ENCODE results near the gene VGLL4.

Gene VGLL4

GRCh38 chr3:11642431-11643191 lies 1.1 kb downstream of the VGLL4 start:
- TF ChIP-seq POLR2A (IDR thresholded peaks at IDR 0.05; ENCODE audit: low read depth, low read length) = peak; percentile 55

GRCh38 chr3:11641683-11642430 lies 1.9 kb downstream of the VGLL4 start:
- DNase-seq (ENCODE audit: insufficient read length, low spot score) (no peak), FAIRE-seq (no peak)
- TF ChIP-seq POLR2A (IDR thresholded peaks at IDR 0.05; ENCODE audit: low read depth, low read length) = no peak

More at GRCh38 chr3:11642431-11643191, 1.1 kb downstream of the VGLL4 start:
- FAIRE-seq (no peak), DNase-seq (ENCODE audit: insufficient read length, low spot score) (peak; percentile 57)

DNA sequence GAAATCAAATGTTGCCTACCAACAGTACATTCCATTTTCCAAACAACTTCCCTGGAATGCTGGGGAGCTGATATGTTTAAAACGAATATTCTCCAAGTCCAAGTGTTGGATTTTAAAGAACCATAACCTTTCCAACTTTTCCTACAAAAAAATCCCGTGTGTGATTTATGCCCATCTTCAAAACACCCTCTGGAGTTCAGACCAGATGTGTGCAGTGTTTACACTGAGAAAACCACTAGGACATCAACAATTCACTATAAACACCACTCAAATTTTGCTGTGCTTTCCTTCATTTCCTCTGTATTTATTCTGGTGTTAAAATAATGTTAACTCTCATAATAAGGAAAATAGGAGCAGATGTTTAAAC lies 2.4 kb downstream of the VGLL4 start:
- FAIRE-seq = no peak
- TF ChIP-seq POLR2A (IDR thresholded peaks at IDR 0.05; ENCODE audit: low read depth, low read length) = no peak
- DNase-seq (ENCODE audit: insufficient read length, low spot score) = no peak

DNA sequence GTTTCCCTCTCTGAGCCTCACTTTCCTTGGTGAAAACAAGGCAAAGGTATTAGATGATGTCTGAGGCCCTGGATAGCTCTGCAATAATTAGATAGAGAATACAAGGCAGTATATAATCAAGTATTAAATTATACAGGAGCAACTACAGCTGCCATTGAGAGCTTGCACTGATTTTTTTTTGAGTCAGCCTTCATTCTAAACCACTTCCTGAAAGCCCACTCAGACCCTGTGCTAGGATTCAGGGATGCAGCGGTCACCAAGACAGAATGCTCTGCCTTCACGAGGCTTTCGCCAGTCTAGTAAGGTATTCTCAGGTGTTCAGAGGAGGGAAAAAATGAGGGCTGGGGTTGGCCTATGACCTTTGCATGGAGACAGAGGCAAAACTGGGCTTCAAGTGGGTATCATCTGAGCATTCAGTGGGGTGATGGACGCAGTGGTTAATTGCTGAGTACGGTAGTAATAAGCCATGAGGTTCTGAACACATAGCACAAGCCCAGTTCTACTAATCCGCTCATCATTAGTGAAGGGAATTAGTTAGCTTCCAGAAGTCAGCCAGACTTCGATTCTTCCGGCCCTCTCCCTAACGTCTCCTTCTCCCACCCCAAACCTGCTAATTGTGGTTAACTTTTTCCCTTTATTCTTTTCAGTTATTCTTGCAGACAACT lies 3.6 kb downstream of the VGLL4 start:
- no peak for TF ChIP-seq POLR2A (IDR thresholded peaks at IDR 0.05; ENCODE audit: low read depth, low read length)
- DNase-seq (ENCODE audit: insufficient read length, low spot score) (no peak), FAIRE-seq (no peak)

DNA sequence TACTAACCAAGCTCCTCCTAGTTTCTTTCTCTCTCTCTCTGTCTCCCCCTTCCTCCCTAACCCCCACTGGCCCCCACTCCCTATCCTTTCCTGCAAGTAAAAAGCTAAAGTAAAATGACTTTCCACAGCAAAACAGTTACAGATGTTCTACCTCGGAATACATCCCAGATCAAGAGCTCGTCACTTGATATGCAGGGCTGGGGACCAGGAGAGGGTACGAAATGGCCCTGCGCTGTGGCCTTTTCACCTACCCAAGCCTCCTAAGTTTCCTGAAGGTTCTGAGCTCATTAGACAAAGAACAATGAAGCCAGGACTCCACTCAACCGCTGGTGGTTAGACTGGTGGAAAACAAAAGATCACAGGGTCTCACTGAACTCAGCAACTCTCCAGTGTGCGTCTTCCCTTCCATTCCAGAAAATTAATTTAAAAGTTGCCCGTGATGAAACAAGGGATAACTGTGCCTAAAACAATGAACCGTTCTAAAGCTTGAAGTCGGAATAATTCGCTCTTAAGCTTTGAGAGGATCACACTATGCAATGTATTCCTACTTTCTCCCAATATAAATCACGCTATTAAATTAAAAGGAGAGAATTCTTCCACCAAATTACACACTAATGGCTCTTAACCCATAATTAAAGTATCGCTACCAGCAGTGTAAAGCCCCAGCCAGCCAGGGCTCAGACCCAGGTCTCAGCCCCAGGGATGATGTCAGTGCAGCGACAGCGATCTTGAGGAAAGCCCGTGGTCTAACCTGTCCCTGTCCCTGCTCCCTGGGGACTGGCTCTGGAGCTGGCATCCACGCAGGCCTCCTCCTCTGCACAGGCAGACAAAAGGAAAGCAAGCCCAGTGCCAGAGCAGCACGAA lies 5.0 kb downstream of the VGLL4 start:
- FAIRE-seq (no peak), DNase-seq (ENCODE audit: insufficient read length, low spot score) (no peak)
- TF ChIP-seq POLR2A (IDR thresholded peaks at IDR 0.05; ENCODE audit: low read depth, low read length) = no peak

DNA sequence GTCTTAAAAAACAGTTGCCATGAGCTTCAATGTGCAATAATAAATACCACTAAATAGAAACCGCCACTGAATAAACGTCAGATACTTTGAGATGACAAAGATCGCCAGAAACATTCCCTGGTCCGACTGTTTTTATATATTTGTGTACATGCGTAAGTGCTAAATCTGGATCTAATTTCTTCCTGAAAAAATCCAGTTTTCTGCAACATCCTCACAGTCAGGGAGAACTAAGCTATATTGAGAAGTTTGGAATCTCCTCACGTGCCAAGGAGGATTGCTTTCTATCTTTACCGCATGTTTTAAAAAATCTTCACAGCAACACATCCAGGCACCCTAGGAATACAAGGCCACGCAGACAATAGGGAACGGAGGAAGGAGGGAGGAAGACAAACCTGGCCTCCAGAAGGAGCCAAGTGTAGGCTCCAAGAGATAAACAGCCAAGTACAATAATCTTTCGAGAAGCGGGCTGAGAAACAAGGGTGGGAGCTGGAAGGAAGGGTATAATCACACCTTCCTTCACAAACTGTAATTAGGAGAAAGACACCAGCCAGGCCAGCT lies 5.7 kb downstream of the VGLL4 start:
- no peak for DNase-seq (ENCODE audit: insufficient read length, low spot score)
- no peak for TF ChIP-seq POLR2A (IDR thresholded peaks at IDR 0.05; ENCODE audit: low read depth, low read length)
- FAIRE-seq = no peak

GRCh38 chr3:11636394-11636770 lies 7.3 kb downstream of the VGLL4 start:
- TF ChIP-seq POLR2A (IDR thresholded peaks at IDR 0.05; ENCODE audit: low read depth, low read length) = no peak
- no peak for FAIRE-seq

GRCh38 chr3:11635680-11636393 lies 7.9 kb downstream of the VGLL4 start:
- no peak for TF ChIP-seq POLR2A (IDR thresholded peaks at IDR 0.05; ENCODE audit: low read depth, low read length)
- FAIRE-seq = no peak

More at GRCh38 chr3:11636394-11636770, 7.3 kb downstream of the VGLL4 start:
- no peak for DNase-seq (ENCODE audit: insufficient read length, low spot score)

DNA sequence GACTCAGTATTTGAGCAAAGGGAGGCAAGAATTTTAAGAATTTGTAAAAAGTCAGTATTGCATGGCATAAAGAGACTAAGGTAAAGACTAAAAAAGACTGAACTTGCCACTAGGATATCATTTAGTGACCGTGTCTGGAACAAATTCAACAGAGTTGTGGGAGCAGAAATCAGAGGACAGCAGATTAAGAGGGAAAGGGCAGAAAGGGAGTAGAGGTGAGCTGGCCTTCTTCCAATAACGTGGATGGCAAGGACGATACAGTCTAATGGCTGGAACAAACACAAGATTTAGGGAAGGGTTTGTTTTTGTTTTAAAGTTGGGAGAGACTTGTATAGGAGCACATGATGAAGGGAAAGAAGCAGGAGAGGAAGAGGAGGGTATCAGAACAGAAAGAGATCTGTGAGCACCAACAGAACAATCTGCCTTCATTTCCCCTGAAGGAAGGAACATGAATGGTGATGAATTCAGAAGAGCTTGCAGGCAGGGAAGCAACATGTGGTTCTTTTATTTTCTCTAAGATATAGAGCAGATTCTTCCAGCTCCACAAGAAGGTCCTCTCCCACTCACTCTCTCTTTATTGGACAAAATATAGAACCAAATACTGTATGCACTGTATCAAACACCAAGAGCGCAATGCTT lies 8.6 kb downstream of the VGLL4 start:
- TF ChIP-seq POLR2A (IDR thresholded peaks at IDR 0.05; ENCODE audit: low read depth, low read length) = no peak

More at GRCh38 chr3:11635680-11636393, 7.9 kb downstream of the VGLL4 start:
- no peak for DNase-seq (ENCODE audit: insufficient read length, low spot score)

GRCh38 chr3:11634081-11634635 lies 9.6 kb downstream of the VGLL4 start:
- DNase-seq (ENCODE audit: insufficient read length, low spot score) (no peak), FAIRE-seq (no peak)
- no peak for TF ChIP-seq POLR2A (IDR thresholded peaks at IDR 0.05; ENCODE audit: low read depth, low read length)

More for the DNA sequence above, 8.6 kb downstream of the VGLL4 start:
- DNase-seq (ENCODE audit: insufficient read length, low spot score) = no peak
- FAIRE-seq = no peak

GRCh38 chr3:11632966-11633365 lies 10.7 kb downstream of the VGLL4 start:
- DNase-seq (ENCODE audit: insufficient read length, low spot score) (no peak), FAIRE-seq (no peak)
- TF ChIP-seq POLR2A (IDR thresholded peaks at IDR 0.05; ENCODE audit: low read depth, low read length) = no peak

GRCh38 chr3:11632564-11632963 lies 11.2 kb downstream of the VGLL4 start:
- FAIRE-seq (no peak), DNase-seq (ENCODE audit: insufficient read length, low spot score) (no peak)
- TF ChIP-seq POLR2A (IDR thresholded peaks at IDR 0.05; ENCODE audit: low read depth, low read length) = no peak
